GM18519 (cell line): Measurements from ENCODE around the gene EXOC7.
"Not testable (repeated sequence)": the region's sequence is repeated elsewhere in the genome, so short reads cannot be mapped to it uniquely, and the experiment has no call there.

Experiments used
- ATAC-seq: cut with Tn5 transposase; IDR thresholded peaks from one replicate; pipeline ENCODE4 v1.9.1; 2021; ENCODE audit warnings: mild to moderate bottlenecking, moderate library complexity; ENCODE audit not compliant: unreplicated experiment, low FRiP score

Gene EXOC7

DNA sequence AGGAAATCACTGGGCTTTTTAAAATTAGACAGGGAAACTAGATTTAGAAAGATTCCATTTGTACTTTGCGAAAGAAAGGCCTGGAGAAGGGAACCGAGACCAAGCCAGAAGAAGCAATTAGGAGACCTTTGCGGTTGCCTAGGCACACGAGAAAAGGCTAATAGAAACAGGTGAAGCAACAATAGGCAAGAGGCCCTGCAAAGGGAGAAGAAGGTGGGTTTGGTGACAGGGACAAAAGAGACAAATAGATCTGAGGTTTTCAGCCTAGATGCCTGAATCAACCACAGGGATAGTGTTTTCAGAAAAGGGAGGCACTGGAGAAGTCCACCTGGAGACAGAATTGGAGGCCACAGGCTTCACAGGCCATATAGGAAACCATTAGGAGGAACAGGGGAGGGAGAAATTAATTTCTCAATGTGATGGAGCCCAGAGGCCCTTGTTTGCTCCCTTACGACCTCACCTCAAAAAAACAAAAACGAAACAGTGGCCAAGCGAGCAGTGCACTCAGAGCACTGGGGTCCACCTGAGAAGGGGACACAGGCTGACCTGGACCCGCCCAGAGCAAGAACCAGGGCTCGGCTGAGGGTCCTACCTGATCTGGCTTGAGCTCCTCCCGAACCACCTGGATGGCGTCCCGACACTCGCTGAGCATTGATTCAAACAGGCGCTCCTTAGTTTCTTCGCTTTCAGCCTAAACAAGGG, 53.6 kb downstream of the EXOC7 start:
- ATAC-seq, result no peak

DNA sequence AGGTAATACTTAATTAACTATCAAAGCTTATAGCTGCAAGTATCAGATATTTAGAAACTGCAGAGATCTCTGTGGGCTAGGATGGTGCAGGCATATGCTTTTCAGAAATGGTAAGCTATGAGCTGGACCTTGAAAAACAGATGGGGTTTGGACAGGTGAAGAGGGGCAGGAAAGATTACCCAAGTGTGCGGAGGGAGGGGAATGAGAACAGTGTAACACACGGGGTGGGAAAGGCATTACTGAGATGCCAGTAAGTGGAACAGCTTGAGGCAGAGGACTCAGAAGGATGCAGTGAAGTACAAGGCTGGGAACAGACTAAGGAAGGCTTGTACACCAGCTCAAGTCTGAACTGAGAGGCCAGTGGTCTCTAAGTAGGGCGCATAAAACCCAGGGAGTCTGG, 54.3 kb downstream of the EXOC7 start:
- no peak for ATAC-seq

- ATAC-seq, result no peak
Observed at GRCh38 chr17:76048711-76049110, 54.9 kb downstream of the EXOC7 start.

DNA sequence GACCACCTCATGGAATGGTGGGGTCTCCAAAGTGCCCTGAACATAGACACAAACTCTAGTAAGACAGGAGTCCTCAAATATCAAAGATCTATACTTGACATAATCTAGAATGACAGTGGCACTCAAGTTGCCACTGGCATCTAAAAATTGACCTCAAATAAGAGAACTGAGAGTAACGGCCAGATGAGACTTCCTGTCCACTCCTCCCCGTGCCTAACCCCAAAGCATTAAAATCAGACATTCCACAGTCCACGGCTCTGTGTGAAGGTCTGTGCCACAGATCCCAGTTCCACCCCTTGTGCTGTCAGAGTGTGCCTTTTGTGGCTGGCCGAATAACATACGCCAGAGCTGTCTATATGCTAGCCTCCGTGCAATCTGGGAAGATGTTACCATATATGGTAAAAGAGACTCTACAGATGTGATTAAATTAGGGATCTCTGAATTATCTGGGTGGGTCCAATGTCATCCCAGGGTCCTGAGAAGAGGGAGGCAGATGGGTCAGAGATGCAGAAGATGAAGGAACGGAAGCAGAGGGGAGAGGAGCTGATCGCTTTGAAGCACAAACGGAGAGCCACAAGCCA, 55.5 kb downstream of the EXOC7 start:
- no peak for ATAC-seq

- ATAC-seq, result no peak
Observed at GRCh38 chr17:76046064-76046463, 57.5 kb downstream of the EXOC7 start.

- ATAC-seq, result not testable (repeated sequence)
Observed at GRCh38 chr17:76044475-76045007, 59.0 kb downstream of the EXOC7 start.

- ATAC-seq, result not testable (repeated sequence)
Observed at GRCh38 chr17:76042868-76043267, 60.7 kb downstream of the EXOC7 start.

GRCh38 chr17:76040376-76040775, 63.2 kb downstream of the EXOC7 start:
- no peak for ATAC-seq

GRCh38 chr17:76039121-76039520, 64.5 kb downstream of the EXOC7 start:
- no peak for ATAC-seq

DNA sequence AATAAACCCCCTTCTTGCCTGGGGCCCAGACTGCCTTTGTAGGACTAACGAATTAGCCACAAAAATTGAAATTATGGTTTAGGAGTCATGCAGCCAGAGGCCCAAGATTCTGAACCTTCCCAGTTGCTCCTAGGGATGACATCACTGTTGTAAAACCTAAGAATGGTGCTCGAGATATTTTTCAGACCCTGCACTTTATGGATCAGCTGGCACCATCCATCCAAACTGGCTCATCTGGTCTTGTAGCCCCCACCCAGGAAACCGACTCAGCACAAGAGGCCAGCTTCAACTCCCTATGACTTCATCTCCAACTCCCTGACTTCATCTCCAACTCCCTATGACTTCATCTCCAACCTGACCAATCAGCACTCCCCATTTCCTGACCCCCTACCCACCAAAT, 65.5 kb downstream of the EXOC7 start:
- no peak for ATAC-seq

DNA sequence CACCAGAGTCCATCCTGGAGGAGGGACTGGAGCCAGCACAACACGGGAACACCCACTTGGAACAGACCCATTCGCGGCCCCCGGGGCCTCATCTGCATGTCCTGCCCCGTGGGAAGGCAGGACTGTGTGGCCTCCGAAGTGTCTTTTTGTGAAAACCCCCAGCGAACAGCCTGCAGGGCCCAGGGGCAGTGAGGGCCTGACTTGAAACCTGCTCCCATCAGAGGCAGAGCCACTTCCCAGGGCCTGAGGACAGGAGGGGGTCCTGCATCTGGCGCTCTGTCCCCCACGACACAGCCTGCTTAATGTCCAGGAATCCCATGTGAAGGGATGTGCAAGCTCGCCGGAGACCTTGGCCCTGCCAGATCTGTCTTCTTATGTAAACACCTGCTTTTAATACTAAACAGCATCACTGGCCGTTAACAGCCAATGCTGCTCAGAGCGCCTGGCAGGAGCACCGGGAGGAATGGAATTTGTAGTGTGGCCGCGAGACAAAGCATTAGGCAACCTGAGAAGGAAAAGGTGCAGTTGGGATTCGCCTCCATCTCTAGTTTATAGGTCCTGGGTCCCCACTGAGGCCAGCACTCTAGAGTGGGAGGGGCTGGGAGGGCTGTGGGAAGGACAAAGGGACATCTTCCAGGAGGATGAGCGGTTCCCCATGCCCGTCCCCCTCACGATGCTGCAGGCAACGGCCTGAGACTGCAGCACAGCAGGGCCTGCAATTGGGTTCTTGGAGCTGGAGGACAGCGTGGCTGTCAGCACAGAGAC, 66.9 kb downstream of the EXOC7 start:
- no peak for ATAC-seq

DNA sequence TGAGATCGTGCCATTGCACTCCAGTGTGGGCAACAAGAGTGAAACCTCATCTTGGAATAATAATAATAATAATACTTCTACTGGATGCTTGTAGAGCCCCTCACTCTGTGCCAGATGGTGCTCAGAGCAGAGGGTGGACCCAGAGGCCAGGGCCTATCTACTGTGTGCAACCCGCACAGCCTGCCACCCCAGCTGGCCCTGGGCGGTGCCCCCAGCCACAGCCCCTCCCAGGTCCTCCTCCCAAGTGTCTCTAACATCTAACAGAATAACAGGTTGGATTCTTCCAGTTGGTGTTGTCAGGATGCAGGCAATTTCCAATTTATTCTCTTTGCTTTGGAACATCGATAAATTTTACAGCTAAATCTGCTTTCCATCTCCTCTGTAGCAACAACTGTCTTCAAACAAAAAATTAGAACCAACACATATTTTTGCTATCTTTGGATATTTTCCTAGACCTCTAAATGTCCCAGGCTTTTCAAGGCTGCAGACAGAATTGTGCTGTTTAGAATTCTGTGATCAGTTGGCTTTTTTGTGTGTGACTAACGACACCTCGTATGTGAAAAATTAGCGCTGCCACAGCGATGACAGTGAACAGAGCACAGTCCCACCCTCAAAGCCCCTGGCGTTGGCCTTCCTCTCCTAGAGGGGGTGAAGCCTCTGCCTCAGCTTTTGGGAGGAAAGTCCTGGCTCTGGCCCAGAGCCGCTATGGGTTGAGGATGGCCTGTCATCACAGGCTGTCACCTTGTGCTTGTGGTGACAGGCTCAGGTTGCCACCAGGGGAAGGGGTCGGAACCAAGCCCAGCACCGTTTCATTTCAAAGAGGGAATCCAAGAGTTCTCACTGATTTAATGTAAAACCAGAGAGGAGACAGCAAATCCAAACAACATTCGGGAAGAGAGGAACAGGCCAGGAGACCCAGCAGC, 68.9 kb downstream of the EXOC7 start:
- ATAC-seq, result no peak

- ATAC-seq, result no peak
Observed at GRCh38 chr17:76033139-76033538, 70.4 kb downstream of the EXOC7 start.

DNA sequence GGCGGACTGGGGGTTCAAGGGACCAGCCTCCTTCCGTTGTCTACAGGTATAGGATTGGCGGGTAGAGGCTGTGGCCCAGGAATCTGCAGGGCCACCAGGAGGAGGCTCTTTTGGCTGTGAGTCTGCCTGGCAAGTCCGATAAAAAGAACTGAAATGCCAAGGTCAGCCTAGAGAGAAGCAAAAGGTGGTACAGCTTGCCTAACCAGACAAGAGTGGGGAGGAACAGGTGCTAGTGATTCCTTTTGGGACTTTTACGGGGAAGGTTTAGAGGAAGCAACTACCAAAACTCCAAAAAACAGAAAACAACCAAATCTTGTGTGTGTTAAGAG, 70.8 kb downstream of the EXOC7 start:
- ATAC-seq, result no peak

DNA sequence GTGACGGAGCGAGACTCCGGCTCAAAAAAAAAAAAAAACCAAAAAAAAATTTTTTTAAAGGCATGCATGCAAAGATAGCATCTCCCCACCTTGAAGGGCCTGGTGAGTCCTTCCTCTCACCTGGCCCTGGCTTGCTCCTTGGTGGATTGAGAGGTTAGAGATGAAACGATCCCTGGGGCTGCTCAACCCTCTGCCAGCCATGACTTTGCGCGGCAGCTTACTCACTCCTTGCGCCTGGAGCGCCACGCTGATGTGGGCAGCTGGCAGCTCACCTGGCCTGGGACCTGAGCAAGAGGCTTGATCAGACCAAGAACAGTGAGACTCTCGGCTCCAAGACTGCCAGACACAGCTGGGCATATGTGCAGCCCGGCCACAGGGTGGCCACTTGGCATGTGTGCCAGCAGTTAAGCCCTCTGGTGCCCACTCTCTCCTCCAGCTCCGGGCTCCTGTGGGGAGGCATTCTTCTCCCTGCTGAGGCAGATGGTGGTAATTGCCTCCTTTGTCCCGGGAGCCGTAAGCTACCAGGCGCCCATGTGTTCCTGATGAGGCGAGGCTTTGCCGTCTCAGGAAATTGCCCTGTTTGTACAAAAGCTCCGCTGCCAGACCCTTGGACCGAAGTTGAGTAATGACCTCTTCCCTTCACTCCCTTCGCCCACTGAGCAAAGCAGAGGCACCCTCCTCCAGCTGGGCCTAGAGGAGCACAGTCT, 71.4 kb downstream of the EXOC7 start:
- no peak for ATAC-seq
